D721Med (cell line): Measurements from ENCODE around the gene CNTNAP5.

Experiments used
- DNase-seq: peaks from one replicate; pipeline ENCODE4 v3.0.0; 2011; ENCODE audit warnings: low spot score; ENCODE audit not compliant: insufficient read length
- FAIRE-seq: peaks from 2 replicates; lab custom pipeline; 2011; peaks lifted over from hg19 to GRCh38; lab: Jason Lieb, UNC
- TF ChIP-seq, protein P1 (sequence below): IDR thresholded peaks from 2 replicates; pipeline ENCODE4 v1.5.1; 2012; ENCODE audit warnings: mild to moderate bottlenecking, control low read depth; ENCODE audit not compliant: insufficient read depth; ENCODE audit errors: missing control alignments

CNTNAP5 gene

DNA sequence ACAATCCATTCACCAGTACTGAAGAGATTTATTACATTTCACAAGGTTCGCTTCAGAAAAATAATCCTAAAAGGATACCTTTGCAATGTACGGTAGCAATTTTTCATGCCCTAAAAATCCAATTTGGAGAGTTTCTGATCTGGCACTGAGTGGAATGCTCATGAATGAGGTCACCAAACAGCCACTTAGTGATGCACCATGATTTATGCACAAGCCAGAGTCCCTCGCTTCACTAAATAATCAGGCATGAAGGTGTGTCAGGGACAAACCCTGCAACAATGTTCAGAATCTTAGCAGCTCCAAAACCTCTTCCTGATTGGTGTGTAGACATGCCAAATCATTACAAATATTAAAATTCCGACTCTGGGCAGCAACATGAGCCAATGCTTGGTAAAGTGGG lies 221.1 kb downstream of the CNTNAP5 start:
- TF ChIP-seq, protein P1, sequence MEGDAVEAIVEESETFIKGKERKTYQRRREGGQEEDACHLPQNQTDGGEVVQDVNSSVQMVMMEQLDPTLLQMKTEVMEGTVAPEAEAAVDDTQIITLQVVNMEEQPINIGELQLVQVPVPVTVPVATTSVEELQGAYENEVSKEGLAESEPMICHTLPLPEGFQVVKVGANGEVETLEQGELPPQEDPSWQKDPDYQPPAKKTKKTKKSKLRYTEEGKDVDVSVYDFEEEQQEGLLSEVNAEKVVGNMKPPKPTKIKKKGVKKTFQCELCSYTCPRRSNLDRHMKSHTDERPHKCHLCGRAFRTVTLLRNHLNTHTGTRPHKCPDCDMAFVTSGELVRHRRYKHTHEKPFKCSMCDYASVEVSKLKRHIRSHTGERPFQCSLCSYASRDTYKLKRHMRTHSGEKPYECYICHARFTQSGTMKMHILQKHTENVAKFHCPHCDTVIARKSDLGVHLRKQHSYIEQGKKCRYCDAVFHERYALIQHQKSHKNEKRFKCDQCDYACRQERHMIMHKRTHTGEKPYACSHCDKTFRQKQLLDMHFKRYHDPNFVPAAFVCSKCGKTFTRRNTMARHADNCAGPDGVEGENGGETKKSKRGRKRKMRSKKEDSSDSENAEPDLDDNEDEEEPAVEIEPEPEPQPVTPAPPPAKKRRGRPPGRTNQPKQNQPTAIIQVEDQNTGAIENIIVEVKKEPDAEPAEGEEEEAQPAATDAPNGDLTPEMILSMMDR = no peak
- FAIRE-seq (no peak), DNase-seq (no peak)

DNA sequence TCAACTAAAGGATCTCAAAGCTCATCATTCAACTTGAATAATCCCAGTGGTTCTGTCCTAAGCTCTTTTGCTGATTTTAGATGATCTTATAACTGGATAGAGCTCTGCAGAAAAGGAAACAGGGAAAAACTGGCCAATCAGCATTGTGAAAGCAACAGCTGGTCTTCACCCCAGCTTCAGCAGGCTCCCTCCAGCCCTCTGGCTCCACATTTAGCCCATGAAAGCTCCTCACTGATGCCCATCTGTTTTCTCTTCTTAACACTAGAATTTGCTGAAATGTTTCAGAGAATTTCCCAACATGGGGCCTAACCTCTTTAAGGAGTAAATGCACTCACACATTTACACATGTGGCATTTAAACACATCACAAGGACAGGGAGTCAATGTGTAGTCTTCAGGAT lies 223.3 kb downstream of the CNTNAP5 start:
- TF ChIP-seq, protein P1 = no peak
- DNase-seq (peak; percentile 12), FAIRE-seq (no peak)

DNA sequence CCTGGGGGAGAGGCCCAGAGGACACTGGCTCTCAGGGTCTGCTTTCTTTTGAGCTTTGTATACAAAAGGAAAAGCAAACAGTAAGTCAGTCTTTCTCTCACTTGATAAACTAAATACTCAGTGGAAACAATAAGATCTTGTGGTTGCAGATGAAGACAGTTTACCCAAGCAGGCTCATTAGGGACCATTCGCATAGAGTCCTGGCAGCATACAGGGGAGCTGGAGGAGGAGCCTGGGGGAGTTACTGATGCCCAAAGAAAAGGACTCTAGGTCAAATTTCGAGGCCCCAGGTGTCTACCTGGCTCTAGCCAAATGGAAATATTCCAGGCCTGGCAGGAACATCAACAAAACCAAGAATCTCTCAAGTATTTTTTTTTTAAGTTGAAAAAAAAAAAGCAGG lies 225.3 kb downstream of the CNTNAP5 start:
- TF ChIP-seq, protein P1 = no peak
- DNase-seq = no peak
- FAIRE-seq = no peak

DNA sequence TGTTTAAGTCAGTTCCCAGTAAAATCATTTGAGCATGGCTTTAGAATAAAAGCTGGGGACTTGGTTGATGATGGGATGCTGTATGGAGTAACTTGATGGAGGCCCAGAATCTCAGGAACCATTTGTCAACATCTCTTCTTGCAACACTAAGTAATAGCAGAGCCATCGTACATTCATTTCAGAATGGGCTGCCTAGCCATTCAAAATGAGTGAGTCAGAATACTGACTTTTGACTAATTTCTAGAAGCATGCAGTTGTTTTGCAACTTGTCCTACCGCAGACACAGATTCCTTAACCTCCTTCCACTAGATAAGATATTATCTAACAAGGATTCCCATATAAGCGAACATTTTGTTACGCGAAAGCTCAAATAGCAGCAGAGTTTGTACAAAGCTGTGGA lies 229.5 kb downstream of the CNTNAP5 start:
- FAIRE-seq (no peak), DNase-seq (no peak)
- TF ChIP-seq, protein P1 = no peak

DNA sequence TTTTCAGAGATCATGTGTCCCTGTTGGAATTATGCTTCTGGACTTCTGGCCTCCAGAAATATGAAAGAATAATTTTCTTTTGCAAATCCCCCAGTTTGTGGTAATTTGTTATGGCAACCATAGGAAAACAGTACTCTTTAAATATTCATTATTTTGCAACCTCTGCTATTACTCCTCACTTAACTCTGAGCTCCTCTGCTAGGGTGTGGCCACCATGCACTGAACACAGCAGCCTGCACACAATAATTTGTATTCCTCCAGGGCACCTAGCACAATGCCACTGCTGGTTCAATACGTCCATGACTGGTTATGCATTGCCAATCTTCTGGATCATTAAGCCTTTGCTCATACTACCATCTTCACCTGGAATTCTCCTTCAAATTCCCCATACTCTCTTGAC lies 232.0 kb downstream of the CNTNAP5 start:
- no peak for DNase-seq
- no peak for FAIRE-seq
- TF ChIP-seq, protein P1 = no peak

DNA sequence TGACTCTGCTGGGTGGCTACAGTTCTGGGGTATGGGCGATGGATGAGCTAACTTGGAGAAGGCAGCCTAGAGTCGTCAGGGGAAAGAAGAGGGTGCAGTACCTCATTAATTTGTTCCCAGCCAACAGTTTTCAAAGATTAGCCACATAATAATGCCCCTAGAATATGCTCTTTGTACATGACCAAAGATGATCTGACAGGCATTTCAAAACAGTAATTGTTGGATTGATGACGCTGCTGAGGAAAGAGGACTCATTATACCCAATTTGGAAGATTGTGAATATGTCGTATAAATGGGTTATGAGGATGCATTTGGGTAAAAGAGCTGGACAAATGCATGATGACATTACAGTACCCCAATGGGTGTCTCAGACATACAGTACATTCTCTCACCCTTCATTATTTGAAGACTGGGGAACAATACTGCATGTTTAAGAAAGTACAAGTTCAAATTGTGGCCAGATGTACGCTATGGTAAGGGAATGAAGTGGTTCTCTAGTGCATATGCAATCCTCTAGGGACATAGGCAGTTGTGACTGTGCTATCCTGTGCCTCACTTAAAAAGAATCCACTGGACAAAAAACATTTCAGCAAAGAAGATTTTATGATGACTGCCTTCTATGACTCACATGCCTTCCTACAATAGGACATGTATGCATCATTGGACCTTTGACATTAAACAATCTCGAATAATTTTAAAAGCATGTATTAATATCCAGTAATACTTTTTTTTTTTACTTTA lies 233.2 kb downstream of the CNTNAP5 start:
- TF ChIP-seq, protein P1 = no peak
- DNase-seq = no peak
- no peak for FAIRE-seq

DNA sequence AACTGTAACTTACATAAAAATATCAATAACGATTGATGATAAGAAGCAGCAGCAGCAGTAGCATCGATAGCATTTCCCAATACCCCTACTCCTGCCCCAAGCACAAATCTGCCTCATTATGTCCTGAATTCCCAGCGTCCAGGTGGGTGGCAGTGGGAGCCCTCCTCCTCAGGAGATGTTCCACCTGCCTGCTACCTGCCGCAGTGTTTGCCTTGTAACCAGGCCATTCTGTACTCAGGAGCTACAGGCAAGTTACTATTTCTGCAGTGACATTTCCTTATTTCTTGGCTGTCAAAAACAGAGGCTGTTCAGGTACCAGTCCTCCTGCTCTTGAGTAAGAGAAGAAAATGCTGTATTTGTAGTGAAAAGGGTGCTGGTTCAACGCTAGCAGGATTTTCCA lies 236.4 kb downstream of the CNTNAP5 start:
- TF ChIP-seq, protein P1 = no peak
- DNase-seq = no peak
- FAIRE-seq = no peak
